NK-92 (cell line): ENCODE measurements around the gene MROH2A.
"Not testable (repeated sequence)": the region's sequence is repeated elsewhere in the genome, so short reads cannot be mapped to it uniquely, and the experiment has no call there.

Experiments
- DNase-seq: peaks from one replicate; lab custom pipeline; 2025; ENCODE audit not compliant: unreplicated experiment; lab: John Stamatoyannopoulos, UW

The MROH2A gene

GRCh38 chr2:233778030-233778429, at the start of gene MROH2A:
Gene MROH2A (plus strand): TSS chr2:233778330. CDS start chr2:233779359, 1,029 bp downstream.
- no peak for DNase-seq

GRCh38 chr2:233728723-233729301, 49.3 kb upstream of the MROH2A start, which contains the start of gene UGT1A3:
Gene UGT1A3 (plus strand): TSS chr2:233729042. CDS start chr2:233729127, 85 bp downstream.
- DNase-seq: no peak

GRCh38 chr2:233736868-233737653, 41.1 kb upstream of the MROH2A start:
- DNase-seq: not testable (repeated sequence)

- DNase-seq: no peak
These were observed 37.3 kb upstream of the MROH2A start for GRCh38 chr2:233740870-233741269.

- DNase-seq: no peak
These were observed 34.5 kb upstream of the MROH2A start for GRCh38 chr2:233743464-233744259.

- no peak for DNase-seq
These were observed 32.9 kb upstream of the MROH2A start for GRCh38 chr2:233745073-233745755.

GRCh38 chr2:233745838-233746237, 32.3 kb upstream of the MROH2A start:
- not testable (repeated sequence) for DNase-seq

- DNase-seq: no peak
These were observed 31.5 kb upstream of the MROH2A start for GRCh38 chr2:233746475-233747282.

GRCh38 chr2:233747283-233747544, 30.9 kb upstream of the MROH2A start:
- DNase-seq: no peak

- not testable (repeated sequence) for DNase-seq
These were observed 27.4 kb upstream of the MROH2A start for GRCh38 chr2:233750689-233751088.

GRCh38 chr2:233751212-233752009, 26.7 kb upstream of the MROH2A start:
- not testable (repeated sequence) for DNase-seq

- no peak for DNase-seq
These were observed 23.1 kb upstream of the MROH2A start for GRCh38 chr2:233754872-233755611.

- no peak for DNase-seq
These were observed 21.6 kb upstream of the MROH2A start for GRCh38 chr2:233756429-233757081.

- no peak for DNase-seq
These were observed 20.0 kb upstream of the MROH2A start for GRCh38 chr2:233758141-233758540.

- DNase-seq: no peak
These were observed 19.3 kb upstream of the MROH2A start for GRCh38 chr2:233758849-233759248.

- DNase-seq: no peak
These were observed 18.1 kb upstream of the MROH2A start, which contains the start of gene UGT1A1 for GRCh38 chr2:233760043-233760442. Gene UGT1A1 (plus strand): TSS chr2:233760270. CDS start chr2:233760288, 18 bp downstream.

- no peak for DNase-seq
These were observed 16.9 kb upstream of the MROH2A start for GRCh38 chr2:233761040-233761769.

GRCh38 chr2:233764264-233764663, 13.9 kb upstream of the MROH2A start:
- DNase-seq: no peak
